NCI-H2196 treated with DMSO at 0.1 percent for 48 hours (cell line): ENCODE results near the gene PEA15.

ENCODE experiments used
- DNase-seq: peaks from one replicate; lab custom pipeline; 2025; ENCODE audit not compliant: unreplicated experiment; lab: John Stamatoyannopoulos, UW

The PEA15 gene

GRCh38 chr1:160207771-160208556, 2.8 kb downstream of the PEA15 start:
- DNase-seq: no peak

- no peak for DNase-seq
Measured at GRCh38 chr1:160208557-160209320, 3.6 kb downstream of the PEA15 start.

- DNase-seq: no peak
Measured at GRCh38 chr1:160209321-160210046, 4.3 kb downstream of the PEA15 start.

GRCh38 chr1:160210561-160210960, 5.4 kb downstream of the PEA15 start:
- no peak for DNase-seq

- DNase-seq: no peak
Measured at GRCh38 chr1:160211046-160211790, 6.0 kb downstream of the PEA15 start.

- no peak for DNase-seq
Measured at GRCh38 chr1:160214481-160215140, 9.4 kb downstream of the PEA15 start.

GRCh38 chr1:160216301-160216700, 11.1 kb downstream of the PEA15 start:
- DNase-seq: no peak

GRCh38 chr1:160217481-160218051, 12.4 kb downstream of the PEA15 start:
- DNase-seq: no peak

GRCh38 chr1:160219062-160219929, 14.1 kb downstream of the PEA15 start:
- no peak for DNase-seq

- no peak for DNase-seq
Measured at GRCh38 chr1:160220301-160220700, 15.1 kb downstream of the PEA15 start.

- no peak for DNase-seq
Measured at GRCh38 chr1:160221089-160221488, 15.9 kb downstream of the PEA15 start.

- no peak for DNase-seq
Measured at GRCh38 chr1:160222546-160222945, 17.4 kb downstream of the PEA15 start.

GRCh38 chr1:160224606-160225005, 19.4 kb downstream of the PEA15 start:
- DNase-seq: no peak

- DNase-seq: no peak
Measured at GRCh38 chr1:160225345-160225744, 20.2 kb downstream of the PEA15 start.

GRCh38 chr1:160226623-160227022, 21.4 kb downstream of the PEA15 start:
- no peak for DNase-seq

GRCh38 chr1:160227034-160227433, 21.9 kb downstream of the PEA15 start:
- DNase-seq: no peak

GRCh38 chr1:160227561-160227960, 22.4 kb downstream of the PEA15 start:
- DNase-seq: no peak

- no peak for DNase-seq
Measured at GRCh38 chr1:160228431-160228830, 23.2 kb downstream of the PEA15 start.

GRCh38 chr1:160232911-160233310, 27.7 kb downstream of the PEA15 start:
- no peak for DNase-seq
